Gastroesophageal sphincter (tissue), 4 donors: ENCODE measurements around the gene ZDHHC3. TPM values are rescaled to one million over a fixed set of nuclear protein-coding genes. Genes with fewer than 3 reads are reported as not detected.

Source experiments
- ATAC-seq: fragments of 150-250 bp; one replicate; pipeline ENCODE4 v1.9.1; 2016; ENCODE audit warnings: mild to moderate bottlenecking, moderate library complexity
- H3K27ac ChIP-seq, 4 donors: fragments of 200-600 bp; sonication (generic) in 3 of 4; 1 replicate in 3 of 4; 2 replicates in 1 of 4; pipeline ENCODE4 v1.5.1; 2016 to 2019
- H3K27me3 ChIP-seq: fragments of 200-600 bp; sonication (generic); one replicate; pipeline ENCODE4 v1.5.1; 2019
- H3K36me3 ChIP-seq, 2 donors: fragments of 200-600 bp; sonication (generic); one replicate each; pipeline ENCODE4 v1.5.1; 2019; ENCODE audit warnings: control low read depth in 1 of 2
- H3K4me1 ChIP-seq, 3 donors: fragments of 200-600 bp; sonication (generic); 1 replicate in 2 of 3; 2 replicates in 1 of 3; pipeline ENCODE4 v1.5.1; 2016 to 2019; ENCODE audit warnings: control low read depth in 2 of 3
- H3K4me3 ChIP-seq, 2 donors: fragments of 200-600 bp; sonication (generic); one replicate each; pipeline ENCODE4 v1.5.1; 2019; ENCODE audit warnings: mild to moderate bottlenecking in 1 of 2, moderate library complexity in 1 of 2
- H3K9me3 ChIP-seq, 3 donors: fragments of 200-600 bp; sonication (generic); one replicate each; pipeline ENCODE4 v1.5.1; 2017 to 2019; ENCODE audit warnings: control low read depth in 2 of 3
- CTCF ChIP-seq, 4 experiments: fragments of 200-600 bp in 2 of 4; fragments of 450-650 bp in 2 of 4; sonication (generic) in 1 of 4; IDR thresholded peaks; one replicate each; pipeline ENCODE4 v1.5.1; 2017 to 2019; ENCODE audit warnings: antibody characterized with exemption in 4 of 4, mild to moderate bottlenecking in 2 of 4, moderate library complexity in 2 of 4
- EP300 ChIP-seq: sonication (generic); formaldehyde crosslinking; IDR thresholded peaks from one replicate; pipeline ENCODE4 v1.6.1; 2017; ENCODE audit warnings: antibody characterized with exemption, mild to moderate bottlenecking
- POLR2A ChIP-seq, 2 donors: fragments of 450-650 bp; IDR thresholded peaks; one replicate each; pipeline ENCODE4 v1.6.1; 2017; ENCODE audit warnings: antibody characterized with exemption in 2 of 2, mild to moderate bottlenecking in 2 of 2, moderate library complexity in 1 of 2
- POLR2AphosphoS5 ChIP-seq: sonication (generic); formaldehyde crosslinking; IDR thresholded peaks from one replicate; pipeline ENCODE4 v1.6.1; 2017; ENCODE audit warnings: antibody characterized with exemption
- WGBS, 2 donors: methylation state at CpG; one replicate each; pipeline ENCODE4 v1.1.5; 2018; ENCODE audit warnings: low coverage in 1 of 2; 5-methylcytosine and 5-hydroxymethylcytosine counted together
- total RNA-seq, 4 donors: library from RNA; depleted of rRNA; stranded (reverse); fragments of >200 nt; gene quantifications; one replicate each; pipeline ENCODE4 v1.1.0, GENCODE V29; 2016

ZDHHC3 gene
- total RNA-seq, 4 donors from 2014 or later: 66.6 to 91.2 (median 78.5) TPM

GRCh38 chr3:44963571-44964325 is 12.2 kb downstream of the ZDHHC3 start:
- WGBS, 2 donors: 91% methylated on average over 4 of the region's 4 CpGs; no CpG with 5 or more reads in 1 of the 2 donors
- H3K4me1 ChIP-seq: peaks cover 0 to 10% (median 0%) of the 10 kb centered on the region in 3 donors
- ATAC-seq: no peak

GRCh38 chr3:44962621-44963393 is 13.2 kb downstream of the ZDHHC3 start:
- H3K27me3 ChIP-seq: no peaks in the 10 kb centered on the region
- TF ChIP-seq EP300 (no peak), POLR2A (IDR thresholded peaks at IDR 0.05) (no peak), CTCF (IDR thresholded peaks at IDR 0.05) (no peak), POLR2AphosphoS5 (no peak)
- H3K27ac ChIP-seq: no peak overlapping the region
- H3K4me3 ChIP-seq: no peak overlapping the region
- no peaks in the 10 kb centered on the region for H3K9me3 ChIP-seq
- peaks cover 0 to 19% of the 10 kb centered on the region in 2 donors for H3K36me3 ChIP-seq
- no peak for ATAC-seq
- 60 to 87% methylated on average over 1 to 3 of the region's 6 CpGs for WGBS, 2 donors
- H3K4me1 ChIP-seq: peaks cover 0 to 10% (median 0%) of the 10 kb centered on the region in 3 donors

More at GRCh38 chr3:44963571-44964325, 12.2 kb downstream of the ZDHHC3 start:
- Histone ChIP-seq H3K27ac (no peak overlapping the region), H3K36me3 (peaks cover 0 to 10% of the 10 kb centered on the region in 2 donors), H3K27me3 (no peaks in the 10 kb centered on the region), H3K4me3 (no peak overlapping the region), H3K9me3 (no peaks in the 10 kb centered on the region)
- TF ChIP-seq EP300 (no peak), POLR2AphosphoS5 (no peak), CTCF (IDR thresholded peaks at IDR 0.05) (no peak), POLR2A (IDR thresholded peaks at IDR 0.05) (no peak)

GRCh38 chr3:44961888-44962287 is 14.1 kb downstream of the ZDHHC3 start:
- no peaks in the 10 kb centered on the region for H3K27me3 ChIP-seq
- no peak for ATAC-seq
- H3K27ac ChIP-seq: no peak overlapping the region
- no peak overlapping the region for H3K4me3 ChIP-seq
- TF ChIP-seq POLR2AphosphoS5 (no peak), CTCF (IDR thresholded peaks at IDR 0.05) (no peak), POLR2A (IDR thresholded peaks at IDR 0.05) (no peak), EP300 (no peak)
- WGBS, 2 donors: 86 to 100% methylated on average over 2 to 3 of the region's 3 CpGs
- no peaks in the 10 kb centered on the region for H3K9me3 ChIP-seq
- peaks cover 0 to 25% of the 10 kb centered on the region in 2 donors for H3K36me3 ChIP-seq
- peaks cover 0 to 10% (median 0%) of the 10 kb centered on the region in 3 donors for H3K4me1 ChIP-seq

GRCh38 chr3:44960387-44961026 is 15.5 kb downstream of the ZDHHC3 start:
- ATAC-seq: no peak
- Histone ChIP-seq H3K27ac (no peak overlapping the region), H3K9me3 (no peaks in the 10 kb centered on the region), H3K36me3 (peaks cover 0 to 25% of the 10 kb centered on the region in 2 donors), H3K4me3 (no peak overlapping the region), H3K27me3 (no peaks in the 10 kb centered on the region), H3K4me1 (peaks cover 0 to 17% (median 0%) of the 10 kb centered on the region in 3 donors)
- TF ChIP-seq POLR2AphosphoS5: no peak
- TF ChIP-seq POLR2A (IDR thresholded peaks at IDR 0.05): no peak
- TF ChIP-seq CTCF (IDR thresholded peaks at IDR 0.05): no peak
- TF ChIP-seq EP300: no peak
- WGBS, 2 donors: 91 to 100% methylated on average over 3 of the region's 3 CpGs
